RWPE1 (cell line): ENCODE results near the gene CNOT1.

Experiments used
- CTCF ChIA-PET: fragments of 350-600 bp; sonication (Branson Sonifier 250); formaldehyde crosslinking; extraction: SDS; loops from one replicate; lab custom pipeline; 2021; lab: Yijun Ruan, JAX
- POLR2A ChIA-PET: fragments of 400-600 bp; formaldehyde crosslinking; extraction: SDS; loops from one replicate; lab custom pipeline; 2020; ENCODE audit warnings: antibody characterized with exemption; ENCODE audit not compliant: low non-redundant PET; lab: Yijun Ruan, JAX
- DNase-seq: peaks from one replicate; pipeline ENCODE4 v3.0.0; 2012; ENCODE audit warnings: low spot score
- H3K27ac ChIP-seq: fragments of 450-650 bp; 2 replicates; pipeline ENCODE4 v1.5.1; 2017
- CTCF ChIP-seq: fragments of 450-650 bp; conservative IDR thresholded peaks from 2 replicates; pipeline ENCODE4 v1.5.1; 2017; ENCODE audit warnings: low read depth, mild to moderate bottlenecking

Gene CNOT1

GRCh38 chr16:58487566-58488351, 141.9 kb downstream of the CNOT1 start:
- TF ChIP-seq CTCF, result peak; percentile 90
- no peak overlapping the region for H3K27ac ChIP-seq
- ChIA-PET CTCF (interaction anchor here (0.5 to 3.6 kb wide), 28 partner anchors 9 to 396 kb away, joined by 3 to 62 read pairs (median 4); no protein-coding TSS in a partner anchor), POLR2A (no interaction called here)
- DNase-seq, result peak; percentile 82

DNA sequence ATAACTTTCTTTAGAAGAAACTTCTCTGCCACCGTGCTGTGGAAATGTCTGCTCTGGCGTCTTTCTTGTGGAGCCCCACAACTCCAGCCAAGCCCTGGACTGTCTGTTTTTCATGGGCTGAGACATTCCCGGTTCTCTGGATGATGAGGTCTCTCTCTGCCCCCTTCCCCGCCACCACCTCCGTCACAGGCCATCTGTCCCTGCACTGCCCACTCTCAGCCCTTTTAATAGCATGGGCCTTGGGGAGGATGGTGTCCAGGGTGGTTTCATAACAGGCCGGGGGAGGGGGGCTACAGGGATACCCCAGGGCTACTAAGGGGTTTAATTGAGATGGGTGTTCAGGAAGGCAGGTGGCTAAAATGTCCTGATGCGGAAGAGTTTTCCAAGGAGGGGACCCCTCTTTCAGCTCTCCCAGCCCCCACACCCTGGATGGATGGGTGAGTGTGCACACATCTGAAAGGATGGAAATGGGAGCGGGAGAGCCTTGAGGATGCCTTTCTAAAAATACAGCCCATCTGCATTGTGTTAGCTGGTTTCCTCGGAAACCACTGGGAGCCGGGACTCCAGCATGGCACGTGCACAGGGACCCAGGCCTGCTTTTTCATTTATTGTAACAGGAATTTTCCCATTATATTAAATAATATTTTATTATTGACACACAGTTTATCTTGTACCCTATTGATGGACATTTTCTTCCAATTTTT, 144.3 kb downstream of the CNOT1 start:
- ChIA-PET CTCF (interaction anchor here (0.6 to 3.6 kb wide), 4 partner anchors 39 to 149 kb away, joined by 3 to 62 read pairs (median 4); no protein-coding TSS in a partner anchor), POLR2A (interaction anchor here (0.7 kb wide), 1 partner anchor 25 kb away, joined by 3 read pairs; no protein-coding TSS in a partner anchor)
- DNase-seq, result no peak
- no peak for TF ChIP-seq CTCF
- H3K27ac ChIP-seq, result no peak overlapping the region

DNA sequence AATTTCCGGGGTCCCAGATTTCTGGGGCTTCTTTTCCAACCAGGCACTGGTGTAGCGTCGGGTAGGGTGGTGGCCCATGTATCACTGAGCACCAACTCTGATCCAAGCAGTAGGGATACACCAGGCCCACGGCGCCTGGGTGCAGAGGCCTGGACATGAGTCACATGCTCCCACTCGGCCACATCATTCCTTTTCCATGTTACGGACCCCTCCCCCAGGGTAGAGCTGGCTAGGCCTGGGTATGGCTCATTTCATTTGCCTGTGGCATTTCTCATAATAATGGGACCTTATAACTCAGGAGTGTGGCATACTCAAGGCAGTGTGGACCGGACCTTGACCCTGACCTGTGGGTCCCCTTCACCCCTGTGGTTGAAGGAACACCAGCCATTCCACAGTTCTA, 147.7 kb downstream of the CNOT1 start:
- CTCF ChIA-PET, result no interaction called here
- POLR2A ChIA-PET, result no interaction called here

GRCh38 chr16:58481226-58481869, 148.3 kb downstream of the CNOT1 start:
- ChIA-PET POLR2A (interaction anchor here (0.7 kb wide), 1 partner anchor 141 kb away, joined by 5 read pairs; no protein-coding TSS in a partner anchor), CTCF (interaction anchor here (0.5 to 0.7 kb wide), 2 partner anchors 123 to 289 kb away, joined by 4 read pairs; no protein-coding TSS in a partner anchor)
- H3K27ac ChIP-seq, result no peak overlapping the region
- no peak for DNase-seq
- TF ChIP-seq CTCF, result no peak

More for the DNA sequence above, 147.7 kb downstream of the CNOT1 start:
- DNase-seq, result no peak
- no peak overlapping the region for H3K27ac ChIP-seq
- TF ChIP-seq CTCF, result no peak

GRCh38 chr16:58478427-58478826, 151.2 kb downstream of the CNOT1 start:
- ChIA-PET CTCF (interaction anchor here (0.6 to 0.7 kb wide), 2 partner anchors 189 to 308 kb away, joined by 3 to 5 read pairs; no protein-coding TSS in a partner anchor), POLR2A (no interaction called here)
- TF ChIP-seq CTCF, result no peak
- no peak for DNase-seq
- no peak overlapping the region for H3K27ac ChIP-seq

GRCh38 chr16:58476791-58477190, 152.8 kb downstream of the CNOT1 start:
- ChIA-PET CTCF (interaction anchor here (1.2 to 1.8 kb wide), 3 partner anchors 11 to 139 kb away, joined by 3 to 4 read pairs (median 4); no protein-coding TSS in a partner anchor), POLR2A (no interaction called here)
- no peak for DNase-seq
- no peak overlapping the region for H3K27ac ChIP-seq
- TF ChIP-seq CTCF, result no peak
